ENCODE measurements around the gene LCN1. TPM values are rescaled to one million over a fixed set of nuclear protein-coding genes. Genes with fewer than 3 reads are reported as not detected.

Gene LCN1
- total RNA-seq, 3 donors from 2014 or later = not detected

DNA sequence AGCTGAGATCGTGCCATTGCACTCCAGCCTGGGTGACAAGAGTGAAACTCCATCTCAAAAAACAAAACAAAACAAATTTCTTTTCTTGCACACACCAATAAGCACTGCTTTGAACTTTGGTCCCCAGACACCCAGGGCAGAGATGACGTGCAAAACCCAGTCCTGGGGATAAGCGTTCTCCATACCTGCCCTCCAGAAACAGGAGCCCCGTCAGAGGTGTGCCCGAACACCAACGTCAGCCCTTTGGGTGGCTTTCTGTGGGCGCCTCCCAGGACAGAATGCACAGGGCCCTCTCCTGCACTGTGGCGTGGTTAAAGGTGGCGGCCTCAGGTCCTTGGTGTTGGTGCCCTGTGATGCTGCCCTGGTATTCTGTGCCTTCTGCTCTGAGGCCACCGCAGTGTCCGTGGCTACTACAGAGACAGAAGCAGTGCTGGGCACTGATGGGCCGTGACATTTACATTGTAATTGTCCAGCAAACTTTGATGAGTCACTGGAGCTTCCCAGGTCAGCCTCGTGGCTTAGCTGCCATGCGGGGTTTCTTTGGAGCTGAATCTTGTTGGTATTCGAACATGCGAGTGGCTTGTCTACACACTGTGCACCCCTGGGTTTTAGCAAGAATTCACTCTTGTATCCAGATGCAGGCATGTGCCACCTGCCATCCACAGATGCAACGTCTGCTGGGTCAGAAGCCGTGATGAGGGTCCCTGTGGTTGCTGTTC is 31.9 kb upstream of the LCN1 start:
- TF ChIP-seq, protein P1, sequence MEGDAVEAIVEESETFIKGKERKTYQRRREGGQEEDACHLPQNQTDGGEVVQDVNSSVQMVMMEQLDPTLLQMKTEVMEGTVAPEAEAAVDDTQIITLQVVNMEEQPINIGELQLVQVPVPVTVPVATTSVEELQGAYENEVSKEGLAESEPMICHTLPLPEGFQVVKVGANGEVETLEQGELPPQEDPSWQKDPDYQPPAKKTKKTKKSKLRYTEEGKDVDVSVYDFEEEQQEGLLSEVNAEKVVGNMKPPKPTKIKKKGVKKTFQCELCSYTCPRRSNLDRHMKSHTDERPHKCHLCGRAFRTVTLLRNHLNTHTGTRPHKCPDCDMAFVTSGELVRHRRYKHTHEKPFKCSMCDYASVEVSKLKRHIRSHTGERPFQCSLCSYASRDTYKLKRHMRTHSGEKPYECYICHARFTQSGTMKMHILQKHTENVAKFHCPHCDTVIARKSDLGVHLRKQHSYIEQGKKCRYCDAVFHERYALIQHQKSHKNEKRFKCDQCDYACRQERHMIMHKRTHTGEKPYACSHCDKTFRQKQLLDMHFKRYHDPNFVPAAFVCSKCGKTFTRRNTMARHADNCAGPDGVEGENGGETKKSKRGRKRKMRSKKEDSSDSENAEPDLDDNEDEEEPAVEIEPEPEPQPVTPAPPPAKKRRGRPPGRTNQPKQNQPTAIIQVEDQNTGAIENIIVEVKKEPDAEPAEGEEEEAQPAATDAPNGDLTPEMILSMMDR (IDR thresholded peaks at IDR 0.05) = no peak
- no peak for TF ChIP-seq POLR2A (IDR thresholded peaks at IDR 0.05)
- TF ChIP-seq POLR2AphosphoS5 (IDR thresholded peaks at IDR 0.05) = no peak
- Histone ChIP-seq H3K4me1 (no peaks in the 10 kb centered on the region), H3K27ac (no peak overlapping the region), H3K4me3 (no peak overlapping the region), H3K9me3 (no peaks in the 10 kb centered on the region), H3K36me3 (no peaks in the 10 kb centered on the region), H3K27me3 (no peaks in the 10 kb centered on the region)
- no peak for DNase-seq (ENCODE audit: low spot score in 2 of 2)
- intact Hi-C loops (cut with DNase I; ENCODE audit: low total_unique reads) = no loop called here

DNA sequence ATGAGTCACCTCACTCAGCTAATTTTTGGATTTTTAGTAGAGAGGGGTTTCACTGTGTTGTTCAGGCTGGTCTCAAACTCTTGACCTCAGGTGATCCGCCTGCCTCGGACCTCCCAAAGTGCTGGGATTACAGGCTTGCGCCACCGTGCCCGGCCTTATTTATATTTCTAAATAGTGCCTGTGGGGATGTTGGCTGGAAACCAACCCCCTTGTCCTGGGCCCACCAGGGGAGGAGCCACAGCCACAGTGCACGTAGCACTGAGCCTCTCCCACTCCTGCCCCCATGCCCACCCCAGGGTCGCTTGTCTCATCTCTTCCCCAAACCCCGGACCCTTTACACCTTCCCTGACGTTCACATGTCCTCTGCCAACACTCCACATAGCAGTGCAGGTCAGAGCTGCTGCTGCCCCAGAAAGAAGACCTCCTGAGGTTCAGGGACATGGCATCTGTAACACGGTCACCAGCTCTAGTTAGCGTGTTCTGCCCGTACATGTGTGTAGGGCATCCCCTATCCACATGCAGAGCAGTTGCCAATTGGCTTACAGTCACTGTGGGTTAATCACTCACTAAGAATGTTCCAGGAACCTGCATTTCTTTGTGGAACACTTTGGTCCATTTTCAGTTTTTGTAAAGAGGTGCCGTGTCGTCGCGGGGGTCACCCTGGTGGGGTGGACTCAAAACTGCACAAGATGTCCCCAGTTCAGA is 30.9 kb upstream of the LCN1 start:
- Histone ChIP-seq H3K4me3 (no peak overlapping the region), H3K36me3 (no peaks in the 10 kb centered on the region), H3K4me1 (no peaks in the 10 kb centered on the region), H3K27me3 (no peaks in the 10 kb centered on the region), H3K27ac (no peak overlapping the region), H3K9me3 (no peaks in the 10 kb centered on the region)
- TF ChIP-seq, protein P1 (IDR thresholded peaks at IDR 0.05) = no peak
- TF ChIP-seq POLR2A (IDR thresholded peaks at IDR 0.05) (no peak), POLR2AphosphoS5 (IDR thresholded peaks at IDR 0.05) (no peak)
- intact Hi-C loops (cut with DNase I; ENCODE audit: low total_unique reads) = no loop called here
- DNase-seq (ENCODE audit: low spot score in 2 of 2) = no peak

DNA sequence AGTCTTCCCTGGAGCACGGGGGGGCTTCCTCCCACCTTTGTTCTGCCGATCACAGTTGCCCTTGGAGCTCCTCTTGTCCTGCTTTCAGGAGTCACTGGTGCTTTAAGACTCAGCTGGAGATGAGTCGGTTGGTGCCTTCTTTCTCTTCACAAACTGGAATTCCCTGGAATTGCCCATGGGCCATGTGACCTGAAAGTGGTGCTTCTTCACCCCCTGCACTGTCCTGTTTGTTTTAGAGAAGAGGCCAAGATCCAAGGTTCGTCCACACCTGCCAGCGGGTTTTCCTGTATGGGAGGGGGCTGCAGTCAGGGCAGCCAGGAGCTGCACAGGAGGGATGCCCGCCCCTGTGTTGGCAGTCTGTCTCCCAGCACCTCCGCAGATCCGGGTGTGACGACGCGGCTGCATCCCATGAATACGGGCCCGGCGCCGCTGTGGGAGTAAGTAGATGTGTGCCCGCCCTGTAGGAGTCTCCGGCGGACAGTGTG is 30.2 kb upstream of the LCN1 start:
- Histone ChIP-seq H3K27ac (no peak overlapping the region), H3K36me3 (no peaks in the 10 kb centered on the region), H3K27me3 (no peaks in the 10 kb centered on the region), H3K9me3 (no peaks in the 10 kb centered on the region), H3K4me3 (no peak overlapping the region), H3K4me1 (no peaks in the 10 kb centered on the region)
- no peak for TF ChIP-seq POLR2AphosphoS5 (IDR thresholded peaks at IDR 0.05)
- TF ChIP-seq, protein P1 (IDR thresholded peaks at IDR 0.05) = no peak
- no peak for TF ChIP-seq POLR2A (IDR thresholded peaks at IDR 0.05)
- DNase-seq (ENCODE audit: low spot score in 2 of 2) = no peak
- intact Hi-C loops (cut with DNase I; ENCODE audit: low total_unique reads) = no loop called here

DNA sequence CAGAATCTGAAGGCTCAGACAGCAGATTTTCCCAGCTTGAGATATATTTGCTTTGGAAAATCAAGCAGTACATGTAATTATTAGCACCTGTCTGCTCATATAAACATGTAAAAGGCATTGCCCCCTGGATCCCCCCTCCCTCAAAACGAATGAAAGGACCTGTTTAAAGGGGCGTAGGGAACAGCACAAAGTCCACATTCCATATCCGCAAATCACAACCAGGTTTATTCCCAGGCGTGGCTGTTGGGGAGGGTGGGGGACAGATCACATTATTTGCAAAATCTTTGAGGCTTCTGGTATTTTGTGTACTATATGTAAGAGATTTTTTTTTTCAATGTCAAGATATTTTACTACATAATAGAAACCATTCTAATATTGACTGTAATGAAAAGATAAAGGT is 29.5 kb upstream of the LCN1 start:
- no peaks in the 10 kb centered on the region for H3K9me3 ChIP-seq
- H3K27ac ChIP-seq = no peak overlapping the region
- no peaks in the 10 kb centered on the region for H3K27me3 ChIP-seq
- TF ChIP-seq, protein P1 (IDR thresholded peaks at IDR 0.05) = no peak
- TF ChIP-seq POLR2A (IDR thresholded peaks at IDR 0.05) (no peak), POLR2AphosphoS5 (IDR thresholded peaks at IDR 0.05) (no peak)
- intact Hi-C loops (cut with DNase I; ENCODE audit: low total_unique reads) = no loop called here
- no peak for DNase-seq (ENCODE audit: low spot score in 2 of 2)
- no peaks in the 10 kb centered on the region for H3K36me3 ChIP-seq
- no peaks in the 10 kb centered on the region for H3K4me1 ChIP-seq
- no peak overlapping the region for H3K4me3 ChIP-seq
